Smooth muscle cell (in vitro differentiated cells): ENCODE data around the gene ALDH7A1. TPM values are rescaled to one million over a fixed set of nuclear protein-coding genes. Genes with fewer than 3 reads are reported as not detected.

Experiments
- DNase-seq: peaks from one replicate; lab custom pipeline; 2025; ENCODE audit not compliant: unreplicated experiment; lab: John Stamatoyannopoulos, UW
- H2AFZ ChIP-seq: fragments of 200-600 bp; sonication (generic); 2 replicates; pipeline ENCODE4 v1.6.0; 2016; ENCODE audit warnings: antibody characterized with exemption, low read depth, mild to moderate bottlenecking
- H3F3A ChIP-seq: fragments of 200-600 bp; sonication (generic); 2 replicates; pipeline ENCODE4 v1.6.0; 2017; ENCODE audit warnings: antibody characterized with exemption, low read depth
- H3K27ac ChIP-seq: fragments of 200-600 bp; sonication (generic); 2 replicates; pipeline ENCODE4 v1.5.1; 2016; ENCODE audit warnings: low read depth, mild to moderate bottlenecking
- H3K27me3 ChIP-seq: fragments of 200-600 bp; sonication (generic); 2 replicates; pipeline ENCODE4 v1.6.1; 2016; ENCODE audit warnings: low read depth, mild to moderate bottlenecking
- H3K36me3 ChIP-seq: fragments of 200-600 bp; sonication (generic); 2 replicates; pipeline ENCODE4 v1.5.1; 2016; ENCODE audit warnings: low read depth
- H3K4me1 ChIP-seq: fragments of 200-600 bp; sonication (generic); 2 replicates; pipeline ENCODE4 v1.5.1; 2016; ENCODE audit warnings: low read depth
- H3K4me2 ChIP-seq: fragments of 200-600 bp; sonication (generic); 2 replicates; pipeline ENCODE4 v1.6.0; 2016; ENCODE audit warnings: mild to moderate bottlenecking
- H3K4me3 ChIP-seq: fragments of 200-600 bp; sonication (generic); 2 replicates; pipeline ENCODE4 v1.5.1; 2016; ENCODE audit warnings: mild to moderate bottlenecking
- H3K79me2 ChIP-seq: fragments of 200-600 bp; sonication (generic); 2 replicates; pipeline ENCODE4 v1.6.0; 2016; ENCODE audit warnings: low read depth, mild to moderate bottlenecking
- H3K9ac ChIP-seq: fragments of 200-600 bp; sonication (generic); 2 replicates; pipeline ENCODE4 v1.6.0; 2016; ENCODE audit warnings: low read depth
- H3K9me3 ChIP-seq: fragments of 200-600 bp; sonication (generic); replicated peaks from 2 replicates; pipeline ENCODE4 v1.5.1; 2016; ENCODE audit warnings: low read depth
- H4K20me1 ChIP-seq: fragments of 200-600 bp; sonication (generic); 2 replicates; pipeline ENCODE4 v1.6.0; 2016; ENCODE audit warnings: low read depth
- WGBS: methylation state at CpG from one replicate; pipeline ENCODE4 v1.1.7; 2016; ENCODE audit warnings: low lambda C conversion rate; 5-methylcytosine and 5-hydroxymethylcytosine counted together
- polyA plus RNA-seq: library from polyadenylated mRNA; unstranded; fragments of >200 nt; fragmentation: Nextera tagmentation; extraction: Ambion mirVana; gene quantifications from 2 replicates; pipeline ENCODE4 v1.2.1, GENCODE V29; 2016
- total RNA-seq: library from RNA; depleted of rRNA; stranded (reverse); fragments of >200 nt; gene quantifications from 2 replicates; pipeline ENCODE4 v1.2.3, GENCODE V29; 2014
- TF ChIP-seq, protein P1 (sequence below): fragments of 200-600 bp; sonication (generic); IDR thresholded peaks from 2 replicates; pipeline ENCODE4 v1.5.1; 2017; ENCODE audit warnings: borderline replicate concordance, mild to moderate bottlenecking, antibody characterized with exemption; ENCODE audit not compliant: insufficient read depth, poor library complexity, severe bottlenecking

Gene ALDH7A1
- total and polyA plus RNA-seq, 2 experiments from 2014 or later = 26.5 to 55.3 TPM

DNA sequence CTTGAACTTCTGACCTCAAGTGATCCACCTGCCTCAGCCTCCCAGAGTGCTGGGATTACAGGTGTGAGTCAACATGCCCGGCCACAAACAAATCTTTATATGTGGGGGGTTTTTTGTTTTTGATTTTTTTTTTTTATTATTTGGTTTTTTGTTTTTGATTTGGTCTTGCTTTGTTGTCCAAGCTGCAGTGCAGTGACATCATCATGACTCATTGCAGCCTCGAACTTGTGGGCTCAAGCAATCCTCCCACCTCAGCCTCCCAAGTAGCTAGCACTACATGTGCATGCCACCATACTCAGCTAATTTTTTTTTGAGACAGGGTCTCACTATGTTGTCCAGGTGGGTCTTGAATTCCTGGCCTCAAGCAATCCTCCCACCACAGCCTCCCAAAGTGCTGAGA lies 42.4 kb downstream of the ALDH7A1 start:
- Histone ChIP-seq H3K9me3 (no peaks in the 10 kb centered on the region), H3F3A (no peaks in the 10 kb centered on the region), H3K4me3 (no peak overlapping the region), H3K4me1 (no peaks in the 10 kb centered on the region), H3K27ac (no peak overlapping the region), H3K36me3 (peaks cover 5% of the 10 kb centered on the region), H4K20me1 (no peaks in the 10 kb centered on the region), H3K4me2 (no peak overlapping the region), H3K9ac (no peak overlapping the region), H2AFZ (no peak overlapping the region), H3K79me2 (no peaks in the 10 kb centered on the region), H3K27me3 (no peaks in the 10 kb centered on the region)
- TF ChIP-seq, protein P1, sequence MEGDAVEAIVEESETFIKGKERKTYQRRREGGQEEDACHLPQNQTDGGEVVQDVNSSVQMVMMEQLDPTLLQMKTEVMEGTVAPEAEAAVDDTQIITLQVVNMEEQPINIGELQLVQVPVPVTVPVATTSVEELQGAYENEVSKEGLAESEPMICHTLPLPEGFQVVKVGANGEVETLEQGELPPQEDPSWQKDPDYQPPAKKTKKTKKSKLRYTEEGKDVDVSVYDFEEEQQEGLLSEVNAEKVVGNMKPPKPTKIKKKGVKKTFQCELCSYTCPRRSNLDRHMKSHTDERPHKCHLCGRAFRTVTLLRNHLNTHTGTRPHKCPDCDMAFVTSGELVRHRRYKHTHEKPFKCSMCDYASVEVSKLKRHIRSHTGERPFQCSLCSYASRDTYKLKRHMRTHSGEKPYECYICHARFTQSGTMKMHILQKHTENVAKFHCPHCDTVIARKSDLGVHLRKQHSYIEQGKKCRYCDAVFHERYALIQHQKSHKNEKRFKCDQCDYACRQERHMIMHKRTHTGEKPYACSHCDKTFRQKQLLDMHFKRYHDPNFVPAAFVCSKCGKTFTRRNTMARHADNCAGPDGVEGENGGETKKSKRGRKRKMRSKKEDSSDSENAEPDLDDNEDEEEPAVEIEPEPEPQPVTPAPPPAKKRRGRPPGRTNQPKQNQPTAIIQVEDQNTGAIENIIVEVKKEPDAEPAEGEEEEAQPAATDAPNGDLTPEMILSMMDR = no peak
- WGBS = 93% methylated on average over 2 of the region's 2 CpGs
- no peak for DNase-seq

DNA sequence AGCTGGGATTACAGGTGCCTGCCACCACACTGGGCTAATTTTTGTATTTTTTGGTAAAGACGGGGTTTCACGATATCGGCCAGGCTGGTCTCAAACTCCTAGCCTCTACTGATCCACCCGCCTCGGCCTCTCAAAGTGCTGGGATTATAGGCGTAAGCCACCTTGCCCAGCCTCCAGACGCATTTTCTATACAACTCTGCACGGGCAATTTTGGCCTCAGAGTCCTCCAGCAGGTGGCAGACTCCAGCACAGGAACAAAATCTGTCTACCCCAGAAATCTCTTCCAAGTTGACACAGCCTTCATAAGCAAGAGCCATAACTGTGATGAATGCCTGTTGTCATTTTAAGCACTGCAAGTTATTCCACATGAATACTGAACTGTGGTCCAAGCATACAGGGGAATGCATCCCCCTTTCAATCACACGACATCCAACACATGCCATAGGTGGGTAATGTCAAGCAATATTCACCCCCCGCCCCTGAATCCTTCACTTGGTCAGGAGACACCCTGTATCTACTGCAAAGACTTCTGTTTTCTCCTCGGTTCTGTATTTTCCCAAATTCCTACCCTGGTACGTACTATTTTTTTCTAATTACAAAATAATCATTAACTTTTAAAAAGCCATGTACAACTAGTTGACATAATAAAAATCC lies 50.8 kb downstream of the ALDH7A1 start:
- H2AFZ ChIP-seq = no peak overlapping the region
- no peaks in the 10 kb centered on the region for H3K9me3 ChIP-seq
- TF ChIP-seq, protein P1 = peak; percentile 40
- no peak for DNase-seq
- H3K27me3 ChIP-seq = no peaks in the 10 kb centered on the region
- WGBS = 72% methylated on average over 12 of the region's 12 CpGs
- H3K79me2 ChIP-seq = no peaks in the 10 kb centered on the region
- no peak overlapping the region for H3K9ac ChIP-seq
- no peak overlapping the region for H3K4me3 ChIP-seq
- no peaks in the 10 kb centered on the region for H3K4me1 ChIP-seq
- peaks cover 8% of the 10 kb centered on the region for H3K36me3 ChIP-seq
- H3K27ac ChIP-seq = no peak overlapping the region
- no peak overlapping the region for H3K4me2 ChIP-seq
- peaks cover 6% of the 10 kb centered on the region for H3F3A ChIP-seq
- H4K20me1 ChIP-seq = no peaks in the 10 kb centered on the region

DNA sequence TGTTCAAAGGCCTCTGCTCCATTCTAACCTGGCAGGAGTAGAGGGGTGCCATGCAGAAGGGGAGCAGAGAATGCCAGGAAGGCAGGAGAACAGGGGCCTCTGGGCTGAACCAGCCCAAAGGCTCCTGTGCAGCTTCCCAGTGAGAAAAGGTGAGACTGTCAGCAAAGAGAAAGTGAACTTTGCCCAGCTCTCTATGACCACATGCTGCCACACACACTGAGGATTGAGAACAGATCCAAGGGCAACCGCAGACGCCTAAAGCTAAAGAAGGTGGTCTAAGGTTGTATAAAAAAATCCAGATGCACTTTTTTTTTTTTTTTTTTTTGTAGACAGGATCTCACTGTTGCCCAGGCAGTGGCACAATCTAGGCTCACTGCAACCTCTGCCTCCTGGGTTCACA lies 51.4 kb downstream of the ALDH7A1 start:
- Histone ChIP-seq H3K27me3 (no peaks in the 10 kb centered on the region), H3F3A (peaks cover 6% of the 10 kb centered on the region), H3K9me3 (no peaks in the 10 kb centered on the region), H4K20me1 (no peaks in the 10 kb centered on the region), H3K4me3 (no peak overlapping the region), H3K9ac (no peak overlapping the region), H3K27ac (no peak overlapping the region), H3K79me2 (no peaks in the 10 kb centered on the region), H3K4me1 (peaks cover 3% of the 10 kb centered on the region), H3K36me3 (peaks cover 8% of the 10 kb centered on the region), H3K4me2 (no peak overlapping the region), H2AFZ (no peak overlapping the region)
- DNase-seq = no peak
- TF ChIP-seq, protein P1 = no peak
- WGBS = 95% methylated on average over 2 of the region's 2 CpGs

DNA sequence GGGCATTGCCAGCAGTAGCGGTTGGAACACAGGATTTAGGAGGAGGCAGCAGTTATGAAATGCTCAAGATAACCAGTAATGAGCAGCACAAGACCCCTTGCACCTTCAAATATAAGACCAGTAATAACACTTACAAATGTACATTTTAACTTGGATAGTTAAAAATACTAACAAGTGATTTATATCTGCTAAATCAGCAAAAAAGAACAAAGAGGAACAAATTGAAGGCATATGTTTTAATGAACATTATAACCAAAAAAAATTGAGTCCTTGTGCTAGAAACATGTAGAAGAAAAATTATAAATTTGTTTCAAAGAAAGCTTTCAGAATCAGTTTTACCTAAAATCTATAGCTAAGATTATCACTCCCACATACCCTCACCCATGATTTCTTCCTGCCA lies 52.0 kb downstream of the ALDH7A1 start:
- no peak overlapping the region for H3K9ac ChIP-seq
- WGBS = 96% methylated on average over 1 of the region's 1 CpG
- no peak overlapping the region for H3K4me3 ChIP-seq
- peaks cover 8% of the 10 kb centered on the region for H3K36me3 ChIP-seq
- peaks cover 3% of the 10 kb centered on the region for H3K4me1 ChIP-seq
- no peak overlapping the region for H2AFZ ChIP-seq
- H3K9me3 ChIP-seq = no peaks in the 10 kb centered on the region
- H3K27me3 ChIP-seq = no peaks in the 10 kb centered on the region
- peaks cover 6% of the 10 kb centered on the region for H3F3A ChIP-seq
- no peak overlapping the region for H3K4me2 ChIP-seq
- TF ChIP-seq, protein P1 = no peak
- no peaks in the 10 kb centered on the region for H4K20me1 ChIP-seq
- no peak overlapping the region for H3K27ac ChIP-seq
- no peak for DNase-seq
- H3K79me2 ChIP-seq = no peaks in the 10 kb centered on the region
